CD4-positive, alpha-beta T cell treated with Interleukin-10 for 1 hour (primary cell): ENCODE results near the gene MACROD2.

ENCODE experiments used
- DNase-seq: peaks from one replicate; pipeline ENCODE4 v3.0.0-alpha.2; 2020

MACROD2 gene

DNA sequence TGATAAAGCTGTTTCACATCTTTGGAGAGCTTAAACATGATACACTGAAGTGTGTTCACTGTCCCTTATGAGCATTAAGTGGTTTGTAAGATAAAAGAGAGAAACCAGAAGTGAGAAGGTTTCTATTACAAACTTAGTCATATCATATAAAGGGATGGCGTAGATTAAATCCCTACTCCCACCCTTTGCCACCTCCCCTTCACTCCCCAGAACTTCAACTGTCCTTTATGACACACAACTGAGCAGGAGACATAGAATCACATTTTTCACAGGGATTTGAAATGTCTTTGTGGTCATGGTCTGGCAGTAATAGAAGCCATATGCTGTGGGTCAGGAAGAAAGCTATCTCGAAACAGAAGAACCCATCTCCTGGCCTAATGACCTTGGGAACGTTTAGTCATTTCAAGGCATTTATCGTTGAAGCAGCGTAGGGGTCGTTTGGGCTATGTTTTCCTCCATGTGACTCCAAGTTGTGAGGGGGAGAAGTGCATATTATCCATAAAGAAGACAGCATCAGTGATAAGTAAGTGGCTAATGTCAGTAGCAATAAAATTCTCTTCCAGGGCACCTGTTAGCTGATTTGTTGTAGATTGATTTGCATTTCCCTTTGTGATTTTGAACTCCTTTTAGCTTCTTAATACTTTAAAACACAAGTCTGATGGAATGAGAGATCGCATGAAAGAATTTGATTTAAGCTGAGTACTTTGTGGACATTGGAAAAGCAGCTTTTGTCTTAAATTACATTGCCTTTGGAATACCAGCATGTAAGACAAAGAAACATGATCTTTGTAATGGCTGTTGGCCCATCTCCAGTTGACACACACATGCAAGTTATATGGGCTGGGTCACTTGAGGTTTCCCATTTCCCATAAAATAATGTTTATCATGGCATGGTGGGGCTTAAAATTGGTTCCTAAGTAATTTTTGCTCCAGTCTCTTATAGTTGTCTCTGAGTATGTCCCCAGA, 843.6 kb downstream of the MACROD2 start:
- no peak for DNase-seq

DNA sequence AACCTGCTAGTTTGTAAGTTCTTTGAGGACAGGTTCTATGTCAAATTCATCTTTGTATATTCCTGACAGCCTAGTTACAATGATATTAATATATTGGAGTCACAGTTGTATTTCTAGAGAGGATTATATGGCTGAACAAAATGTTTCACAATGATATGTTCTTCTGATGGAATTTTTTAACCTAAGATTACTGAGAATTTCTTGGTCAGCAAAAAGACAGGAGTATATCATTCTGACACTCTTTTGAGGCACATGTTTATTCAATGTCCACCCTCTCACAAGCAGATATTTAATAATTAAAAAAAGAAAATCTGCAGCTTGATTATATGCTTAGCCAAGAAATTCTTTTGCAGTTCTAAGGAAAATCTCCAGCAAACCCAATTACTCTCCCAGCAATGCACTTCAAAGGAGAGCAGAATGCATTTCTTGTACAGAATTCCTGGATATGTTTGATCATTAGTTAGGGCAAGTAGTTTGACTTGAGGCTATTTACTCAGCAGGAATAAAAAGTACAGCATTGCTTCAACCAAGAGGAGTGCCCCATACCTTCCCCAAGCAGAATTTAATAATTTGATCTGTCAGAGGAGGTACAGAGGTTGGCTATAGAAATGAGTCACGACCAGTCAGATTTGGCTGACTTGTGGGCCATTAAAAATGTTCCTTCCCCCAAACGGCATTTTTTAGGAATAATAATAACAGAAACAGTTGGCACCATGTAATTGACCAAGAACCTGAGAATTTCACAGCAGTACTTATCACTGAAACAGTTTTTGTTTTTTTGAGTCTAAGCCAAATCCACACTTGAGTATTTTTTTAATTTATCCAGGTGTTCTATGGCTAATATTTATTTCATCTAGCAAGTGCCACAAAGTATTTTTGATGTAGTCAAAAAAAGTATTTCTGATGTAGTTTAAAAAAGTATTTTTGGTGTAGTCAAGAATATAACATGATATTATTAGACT, 850.2 kb downstream of the MACROD2 start:
- DNase-seq, result no peak

DNA sequence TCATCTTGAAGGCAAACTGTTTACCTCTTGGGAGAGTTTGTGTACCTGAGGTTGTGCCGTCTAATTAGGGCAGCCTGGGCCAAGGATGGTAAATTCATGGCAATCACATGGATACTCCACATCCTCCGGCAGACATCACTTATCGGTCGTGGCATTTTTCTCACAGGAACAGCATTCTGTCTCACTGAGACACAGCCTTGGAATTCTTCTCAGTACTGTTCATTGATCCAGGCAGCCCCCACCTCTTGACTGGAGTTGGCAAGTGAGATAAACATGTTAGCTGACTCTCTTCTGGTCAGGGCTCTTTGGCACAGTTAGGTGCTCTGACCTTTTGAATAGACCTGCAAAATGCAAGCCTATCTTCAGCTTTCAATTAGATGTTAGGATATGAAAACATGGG, 853.5 kb downstream of the MACROD2 start:
- no peak for DNase-seq

DNA sequence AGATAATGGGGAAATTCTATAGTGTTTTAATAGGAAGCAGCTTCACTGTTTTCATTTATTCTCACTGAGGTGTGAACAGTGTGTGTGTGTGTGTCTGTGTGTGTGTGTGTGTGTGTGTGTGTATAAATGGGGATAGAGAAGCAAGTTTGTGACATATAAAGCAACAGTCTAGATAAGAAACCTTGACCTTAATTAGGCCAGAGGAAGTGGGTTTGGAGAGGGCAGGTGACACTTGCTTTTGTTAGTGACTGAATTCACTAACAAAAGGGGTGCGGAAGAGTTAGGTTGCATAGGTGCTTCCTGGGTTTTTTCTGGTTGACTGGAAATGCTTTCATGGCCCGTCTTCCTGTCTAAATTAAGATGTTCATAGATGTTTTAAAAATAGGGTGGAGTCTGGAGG, 857.8 kb downstream of the MACROD2 start:
- DNase-seq, result no peak

- DNase-seq, result no peak
Measured at GRCh38 chr20:14855171-14855570, 859.9 kb downstream of the MACROD2 start.

DNA sequence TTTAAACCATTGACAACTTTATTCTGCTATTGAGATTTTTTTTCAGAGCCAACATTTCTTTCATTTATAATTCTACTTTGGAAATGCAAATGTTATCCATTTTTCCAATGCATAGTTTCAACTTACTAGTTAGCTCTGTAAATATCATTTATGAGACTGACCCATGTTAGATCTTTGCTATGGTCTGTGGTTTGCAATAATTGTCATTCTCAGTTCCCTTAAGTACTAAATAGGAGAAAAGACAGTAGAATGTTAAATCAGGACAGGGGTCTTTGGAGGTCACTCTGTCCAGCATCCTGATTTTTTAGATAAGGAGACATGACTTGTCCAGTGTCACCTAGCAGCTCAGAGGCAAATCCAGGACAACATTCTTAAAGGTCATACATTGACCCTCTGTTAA, 864.3 kb downstream of the MACROD2 start:
- DNase-seq, result no peak

GRCh38 chr20:14860410-14860814, 865.1 kb downstream of the MACROD2 start:
- no peak for DNase-seq

DNA sequence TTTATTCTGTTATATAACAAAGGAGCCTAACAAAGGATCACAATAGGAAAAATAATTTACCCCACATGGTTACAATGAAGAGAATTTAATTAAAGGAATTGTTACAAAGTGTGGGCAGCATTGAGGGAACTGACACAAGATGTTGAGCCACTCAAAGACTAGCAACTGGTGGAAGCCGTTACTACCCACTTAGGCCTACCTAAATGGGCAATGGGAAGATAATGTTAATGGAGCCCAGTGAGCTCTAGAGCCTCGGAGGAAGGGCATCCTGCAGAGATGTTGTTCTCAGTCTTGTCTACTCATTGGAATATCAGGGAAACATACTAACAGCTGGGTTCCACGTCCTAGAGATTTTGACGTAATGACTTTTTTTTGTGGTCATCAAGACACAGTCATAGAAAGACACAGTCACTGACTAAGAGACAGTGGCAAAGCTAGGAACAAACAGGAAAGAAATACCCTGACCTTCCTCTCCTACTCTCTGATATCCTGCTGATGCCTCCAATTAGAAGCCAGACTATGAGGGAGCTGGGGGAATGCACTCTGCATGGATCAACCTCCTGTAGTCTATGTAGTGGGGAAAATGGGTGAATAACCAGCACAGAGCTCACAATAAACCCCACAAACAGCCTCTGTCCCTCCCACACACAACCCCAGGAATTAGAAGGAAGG, 865.8 kb downstream of the MACROD2 start:
- no peak for DNase-seq

- no peak for DNase-seq
Measured at GRCh38 chr20:14865169-14865568, 869.9 kb downstream of the MACROD2 start.

GRCh38 chr20:14865731-14866130, 870.4 kb downstream of the MACROD2 start:
- DNase-seq, result no peak

DNA sequence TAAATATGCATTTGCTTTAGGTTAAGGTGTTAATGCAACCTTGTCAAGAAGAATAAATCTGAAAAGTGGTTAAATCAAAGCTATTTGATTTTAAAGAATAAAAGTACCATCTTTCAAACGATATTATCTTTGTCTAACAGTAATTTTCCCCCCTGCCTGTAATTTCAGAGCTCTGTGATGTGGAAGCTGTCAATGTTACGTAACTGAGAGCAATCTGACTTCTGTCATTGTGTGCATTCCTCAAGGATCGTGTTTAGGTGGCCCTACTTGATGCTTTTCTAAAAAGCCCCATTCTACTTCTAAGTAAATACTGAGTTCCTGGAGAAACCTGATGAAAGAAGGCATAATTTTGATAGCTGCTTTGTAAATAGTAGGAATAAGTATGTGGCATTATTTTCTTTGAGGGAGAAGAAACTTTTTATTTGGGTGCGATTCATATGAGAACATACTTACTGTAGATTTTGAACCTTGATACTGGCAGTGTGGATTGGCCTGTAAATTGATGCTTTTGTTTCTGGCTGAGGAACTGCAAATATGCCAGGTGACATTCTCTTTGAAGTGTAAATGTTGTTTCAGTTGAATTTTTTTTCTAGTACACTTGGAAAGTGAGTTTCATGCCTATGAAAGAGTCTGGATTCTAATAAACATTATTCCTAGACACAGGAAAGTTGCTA, 871.7 kb downstream of the MACROD2 start:
- DNase-seq, result no peak

DNA sequence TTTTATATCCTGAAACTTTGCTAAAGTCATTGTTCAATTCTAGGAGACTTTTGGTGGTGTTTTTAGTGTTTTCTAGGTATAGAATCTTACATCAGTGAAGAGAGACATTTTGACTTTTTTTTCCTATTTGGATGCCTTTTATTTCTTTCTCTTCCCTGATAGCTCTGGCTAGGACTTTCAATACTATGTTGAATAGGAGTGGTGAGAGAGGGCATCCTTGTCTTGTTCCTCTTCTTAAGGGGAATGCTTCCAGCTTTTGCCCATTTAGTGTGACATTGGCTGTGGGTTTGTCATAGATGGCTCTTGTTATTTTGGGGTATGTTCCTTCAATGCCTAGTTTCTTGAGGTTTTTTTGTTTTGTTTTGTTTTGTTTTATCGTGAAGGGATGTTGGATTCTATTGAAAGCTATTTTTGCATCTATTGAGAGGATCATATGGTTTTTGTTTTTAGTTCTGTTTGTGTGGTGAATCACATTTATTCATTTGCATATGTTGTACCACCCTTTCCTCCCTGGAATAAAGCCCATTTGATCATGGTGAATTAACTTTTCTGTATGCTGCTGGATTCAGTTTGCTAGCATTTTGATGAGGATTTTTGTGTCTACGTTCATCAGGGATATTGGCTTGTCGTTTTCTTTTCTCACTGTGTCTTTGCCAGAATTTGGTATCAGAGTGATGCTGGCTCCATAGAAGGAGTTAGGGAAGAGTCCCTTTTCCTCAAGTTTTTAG, 882.1 kb downstream of the MACROD2 start:
- no peak for DNase-seq

GRCh38 chr20:14878676-14879019, 883.3 kb downstream of the MACROD2 start:
- DNase-seq, result no peak

- no peak for DNase-seq
Measured at GRCh38 chr20:14879020-14879697, 883.8 kb downstream of the MACROD2 start.

DNA sequence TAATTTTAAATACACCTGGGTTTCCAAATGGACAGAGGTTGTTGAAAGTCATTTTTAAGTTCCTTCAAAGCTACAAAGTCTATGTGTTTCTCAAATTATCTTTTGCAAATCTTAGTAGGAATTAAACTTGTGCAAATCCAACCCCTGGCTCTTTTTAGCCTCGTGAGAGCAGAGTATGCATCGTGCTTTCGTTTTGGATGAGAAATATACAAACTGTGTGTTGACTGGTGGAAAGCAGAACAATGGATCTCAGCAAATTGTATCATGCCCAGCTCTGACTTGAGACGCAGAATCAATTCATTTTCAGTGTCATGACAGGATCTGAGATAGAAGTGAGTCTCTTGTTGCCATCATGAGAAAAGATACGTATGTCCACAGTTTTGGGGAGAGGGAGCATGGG, 884.5 kb downstream of the MACROD2 start:
- DNase-seq, result no peak

GRCh38 chr20:14881518-14881917, 886.2 kb downstream of the MACROD2 start:
- no peak for DNase-seq

GRCh38 chr20:14882157-14882556, 886.8 kb downstream of the MACROD2 start:
- DNase-seq, result no peak

DNA sequence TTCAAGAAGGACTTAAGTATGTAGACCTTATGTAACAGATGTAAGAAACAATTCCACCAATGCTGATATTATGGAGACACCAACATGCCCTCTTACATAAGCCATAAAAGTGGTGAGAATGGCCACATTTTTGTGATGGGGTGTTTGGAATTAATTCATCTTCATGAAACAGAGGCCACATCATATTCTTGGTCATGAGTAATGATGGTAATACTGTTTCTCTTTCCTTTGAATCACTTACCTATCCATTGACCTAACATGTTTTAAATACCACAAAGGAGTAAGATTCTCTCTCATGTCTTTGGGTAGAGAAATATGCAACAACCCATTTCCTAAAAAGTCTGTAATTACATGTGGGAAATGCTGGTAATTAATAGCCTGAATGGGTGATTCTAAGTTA, 887.5 kb downstream of the MACROD2 start:
- DNase-seq, result no peak

DNA sequence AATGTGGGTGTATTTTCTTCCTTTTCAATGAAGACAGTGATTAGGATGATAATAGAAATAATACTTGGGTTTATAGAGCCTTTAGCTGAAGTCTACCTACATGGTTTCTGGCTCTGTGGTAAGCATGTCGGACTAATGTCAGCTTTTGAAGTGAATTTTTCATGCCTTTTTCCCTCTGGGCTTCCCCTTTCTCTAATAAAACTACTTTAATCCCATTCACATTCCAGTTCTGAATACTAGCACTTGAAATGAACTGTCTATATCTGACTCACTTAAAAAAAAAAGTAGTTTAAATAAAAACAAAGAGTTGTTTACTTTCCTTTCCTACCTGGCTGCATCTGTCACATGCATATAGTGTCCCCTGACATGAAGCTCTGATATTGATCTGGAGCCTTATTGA, 888.0 kb downstream of the MACROD2 start:
- DNase-seq, result no peak

GRCh38 chr20:14885661-14886060, 890.3 kb downstream of the MACROD2 start:
- no peak for DNase-seq

DNA sequence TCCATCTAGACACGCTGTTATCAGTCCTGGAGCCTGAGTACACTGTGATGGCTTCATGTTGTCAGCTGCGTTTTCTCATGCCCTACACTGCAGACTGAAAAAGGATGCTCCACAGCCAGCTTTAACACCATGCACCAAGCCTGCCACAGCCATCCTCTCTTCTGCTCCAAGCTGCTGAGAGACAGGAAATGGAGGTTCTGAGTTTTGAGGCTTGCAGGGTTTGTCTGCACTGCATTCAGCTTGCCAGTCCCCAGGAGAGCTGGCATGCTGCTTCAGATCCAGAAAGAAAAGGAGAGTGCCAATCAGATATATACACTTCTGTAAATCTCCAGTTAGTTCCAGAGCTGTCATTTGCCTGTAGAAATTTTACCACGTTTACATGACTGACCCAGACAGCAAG, 892.8 kb downstream of the MACROD2 start:
- DNase-seq, result no peak
